HepG2 (cell line): ENCODE measurements around the gene SLC20A1. TPM values are rescaled to one million over a fixed set of nuclear protein-coding genes. Genes with fewer than 3 reads are reported as not detected.
A peak's percentile ranks its signal among the peaks of the same experiment; 100 is the strongest.

Source experiments
- ATAC-seq: fragments of 200-7000 bp; cut with Tn5 transposase; 3 replicates; pipeline ENCODE4 v1.9.1; 2020; ENCODE audit warnings: mild to moderate bottlenecking, moderate library complexity
- BruUV-seq: library from RNA; stranded (reverse); fragments of 400-500 nt; replicated peaks from 2 replicates; lab custom pipeline; 2021; lab: Mats Ljungman, UMichigan
- CTCF ChIA-PET: fragments of 300-600 bp; formaldehyde crosslinking; extraction: SDS; loops from one replicate; lab custom pipeline; 2021; ENCODE audit warnings: low total read pairs, inconsistent platforms, low intra/inter-chr PET ratio; lab: Yijun Ruan, JAX
- POLR2A ChIA-PET: fragments of 350-600 bp; sonication (Branson Sonifier 250); formaldehyde crosslinking; loops from one replicate; lab custom pipeline; 2020; ENCODE audit warnings: antibody characterized with exemption, inconsistent platforms; lab: Yijun Ruan, JAX
- DNase-seq: peaks from one replicate; pipeline ENCODE4 v3.0.0-alpha.2; 2015; ENCODE audit warnings: low spot score
- FAIRE-seq: peaks from 3 replicates; lab custom pipeline; 2011; peaks lifted over from hg19 to GRCh38; lab: Jason Lieb, UNC
- H2AFZ ChIP-seq: one replicate; pipeline ENCODE4 v1.6.1; 2011; ENCODE audit warnings: low read length, inconsistent platforms
- H3K27ac ChIP-seq: fragments of 300-600 bp; 3 replicates; pipeline ENCODE4 v1.8.0; 2011; ENCODE audit warnings: mixed run types, mild to moderate bottlenecking, mixed read lengths, low read length, inconsistent platforms; ENCODE audit not compliant: insufficient read depth; ENCODE audit errors: extremely low read length
- H3K27me3 ChIP-seq, 2 experiments: fragments of 200-600 bp in 1 of 2; 2 replicates in 1 of 2; 3 replicates in 1 of 2; pipeline versions ENCODE4 v1.6.0 to v1.8.0; 2011; ENCODE audit warnings: low read length in 2 of 2, mild to moderate bottlenecking in 2 of 2, moderate library complexity in 2 of 2, inconsistent platforms in 1 of 2; ENCODE audit not compliant: insufficient read depth in 2 of 2, control insufficient read depth in 1 of 2
- H3K36me3 ChIP-seq, 2 experiments: fragments of 200-600 bp in 1 of 2; replicated peaks in 1 of 2; 2 replicates in 1 of 2; 3 replicates in 1 of 2; pipeline versions ENCODE4 v1.5.1 to v1.8.0; 2011; ENCODE audit warnings: low read length in 2 of 2, inconsistent platforms in 1 of 2; ENCODE audit not compliant: insufficient read depth in 2 of 2, control insufficient read depth in 1 of 2
- H3K4me1 ChIP-seq: 2 replicates; pipeline ENCODE4 v1.5.1; 2012; ENCODE audit warnings: low read length, inconsistent platforms; ENCODE audit not compliant: insufficient read depth
- H3K4me2 ChIP-seq: 2 replicates; pipeline ENCODE4 v1.6.0; 2011; ENCODE audit warnings: low read depth, low read length, inconsistent platforms
- H3K4me3 ChIP-seq, 3 experiments: fragments of 200-600 bp in 1 of 3; sonication (generic), shearing (Covaris generic) in 1 of 3; replicated peaks in 1 of 3; 2 replicates each; pipeline ENCODE4 v1.5.1; 2011 to 2016; ENCODE audit warnings: low read length in 3 of 3, inconsistent platforms in 2 of 3, low read depth in 2 of 3, mild to moderate bottlenecking in 2 of 3, control low read depth in 1 of 3, mixed read lengths in 1 of 3; ENCODE audit not compliant: insufficient read depth in 1 of 3
- H3K79me2 ChIP-seq: one replicate; pipeline ENCODE4 v1.6.1; 2011; ENCODE audit warnings: low read length, inconsistent platforms; ENCODE audit not compliant: insufficient read depth
- H3K9ac ChIP-seq: 2 replicates; pipeline ENCODE4 v1.6.0; 2011; ENCODE audit warnings: mild to moderate bottlenecking, low read depth, low read length, inconsistent platforms; ENCODE audit not compliant: insufficient read depth
- H3K9me3 ChIP-seq: 2 replicates; pipeline ENCODE4 v1.5.1; 2012; ENCODE audit warnings: mild to moderate bottlenecking, low read length
- H4K20me1 ChIP-seq: 2 replicates; pipeline ENCODE4 v1.6.0; 2011; ENCODE audit warnings: inconsistent platforms, mild to moderate bottlenecking, low read length, moderate library complexity; ENCODE audit not compliant: insufficient read depth
- CCDC6 ChIP-seq: sonication (generic); formaldehyde crosslinking; IDR thresholded peaks from 2 replicates; pipeline ENCODE4 v1.8.1; 2022; ENCODE audit warnings: mild to moderate bottlenecking, missing genetic modification reagents, moderate library complexity
- HBP1 ChIP-seq: IDR thresholded peaks from 2 replicates; pipeline ENCODE4 v1.6.1; 2016; ENCODE audit warnings: low read depth, control low read depth
- MAX ChIP-seq: IDR thresholded peaks from 2 replicates; pipeline ENCODE4 v1.6.1; 2012; ENCODE audit warnings: inconsistent platforms
- RXRA ChIP-seq: sonication (generic); formaldehyde crosslinking; IDR thresholded peaks from 2 replicates; pipeline ENCODE4 v1.5.1; 2020; ENCODE audit warnings: missing genetic modification reagents
- THAP8 ChIP-seq: sonication (generic); formaldehyde crosslinking; IDR thresholded peaks from 2 replicates; pipeline ENCODE4 v1.5.1; 2020; ENCODE audit warnings: missing genetic modification reagents, mild to moderate bottlenecking, borderline replicate concordance
- ZFY ChIP-seq: sonication (generic); formaldehyde crosslinking; IDR thresholded peaks from 2 replicates; pipeline ENCODE4 v1.4.0; 2020; ENCODE audit warnings: missing genetic modification reagents
- ZNF12 ChIP-seq: sonication (generic); formaldehyde crosslinking; IDR thresholded peaks from 2 replicates; pipeline ENCODE4 v1.5.0; 2020; ENCODE audit warnings: missing genetic modification reagents
- ZNF652 ChIP-seq: IDR thresholded peaks from 2 replicates; pipeline ENCODE4 v1.6.1; 2016; ENCODE audit warnings: low read depth, borderline replicate concordance
- ZNF7 ChIP-seq: IDR thresholded peaks from 2 replicates; pipeline ENCODE4 v1.6.1; 2016; ENCODE audit warnings: missing biosample characterization, missing genetic modification reagents
- ZNF772 ChIP-seq: sonication (generic); formaldehyde crosslinking; IDR thresholded peaks from 2 replicates; pipeline ENCODE4 v1.5.0; 2020; ENCODE audit warnings: mild to moderate bottlenecking, missing genetic modification reagents
- WGBS: methylation state at CpG from one replicate; pipeline ENCODE4 v1.1.6; 2017; ENCODE audit warnings: low lambda C conversion rate; 5-methylcytosine and 5-hydroxymethylcytosine counted together
- in situ Hi-C: cut with HindIII; loops from 2 replicates; pipeline ENCODE4 v1.10.0; 2017; ENCODE audit warnings: low pct_unique_long_range_greater_than_20kb; ENCODE audit not compliant: extremely low pct_ligation_motif_present
- intact Hi-C: fragments of 100-400 bp; cut with micrococcal nuclease; formaldehyde crosslinking; loops from one replicate; pipeline ENCODE4 v1.10.0; 2022; ENCODE audit not compliant: unreplicated experiment
- polyA plus RNA-seq, 8 experiments: library from polyadenylated mRNA; depleted of rRNA in 3 of 8; stranded (reverse) in 7 of 8; unstranded in 1 of 8; fragments of >200 nt; fragmentation: Illumina TruSeq in 4 of 8; extraction: Trizol in 4 of 8; gene quantifications; 2 replicates each; pipeline versions ENCODE4 v1.2.1 to v1.2.3, GENCODE V29; 2011 to 2016; ENCODE audit warnings: low read depth in 4 of 8, missing spikeins in 1 of 8, mixed read lengths in 1 of 8; ENCODE audit not compliant: insufficient read depth in 1 of 8
- total RNA-seq, 5 experiments: library from RNA; depleted of rRNA; stranded (reverse); fragments of >200 nt; fragmentation: Illumina TruSeq; extraction: Trizol; gene quantifications; 2 replicates each; pipeline ENCODE4 v1.2.3, GENCODE V29; 2016; ENCODE audit warnings: low read depth in 1 of 5

Gene SLC20A1
- total and polyA plus RNA-seq, 2 of the 13 experiments (the other 11 are each of a cell fraction or from before 2014, with no cell fraction given) = 54.0 to 85.9 TPM

GRCh38 chr2:112597537-112598322, 48.0 kb upstream of the SLC20A1 start:
- no peak overlapping the region for H3K27ac ChIP-seq
- intact Hi-C loops = no loop called here
- no peak for ATAC-seq
- no peak for FAIRE-seq
- H3K4me3 ChIP-seq = no peak overlapping the region
- BruUV-seq = no TSS peak
- H4K20me1 ChIP-seq = no peaks in the 10 kb centered on the region
- ChIA-PET POLR2A (no interaction called here), CTCF (interaction anchor here (1.9 kb wide), 1 partner anchor 129 kb away, joined by 5 read pairs; no protein-coding TSS in a partner anchor)
- H3K27me3 ChIP-seq = no peaks in the 10 kb centered on the region
- H3K4me2 ChIP-seq = no peak overlapping the region
- 88% methylated on average over 10 of the region's 10 CpGs for WGBS
- TF ChIP-seq ZNF7 (CRISPR knock-in tag) (0 out of 2 replicates have a peak, but pooled peaks have one; percentile 31), ZFY (CRISPR knock-in tag) (no peak), ZNF12 (CRISPR knock-in tag) (peak; percentile 98)
- no peak overlapping the region for H3K9ac ChIP-seq
- no peaks in the 10 kb centered on the region for H3K79me2 ChIP-seq
- H3K4me1 ChIP-seq = peaks cover 12% of the 10 kb centered on the region
- in situ Hi-C loops = no loop called here
- no peak for DNase-seq
- no peaks in the 10 kb centered on the region for H3K9me3 ChIP-seq
- no peak overlapping the region for H2AFZ ChIP-seq
- no peaks in the 10 kb centered on the region for H3K36me3 ChIP-seq

- DNase-seq (no peak), FAIRE-seq (no peak), ATAC-seq (no peak)
- no peak overlapping the region for H3K4me3 ChIP-seq
- no peaks in the 10 kb centered on the region for H3K36me3 ChIP-seq
- intact Hi-C loops (loop anchor here (1.0 kb wide), 3 partner anchors 45 to 126 kb away; partner anchors contain the start of gene SLC20A1), in situ Hi-C loops (loop anchor here (5.0 kb wide), 1 partner anchor 122 kb away; the partner anchor contains the start of gene NT5DC4)
- no peak overlapping the region for H2AFZ ChIP-seq
- H3K9ac ChIP-seq = no peak overlapping the region
- CTCF ChIA-PET = interaction anchor here (1.4 to 4.1 kb wide), 4 partner anchors 24 to 125 kb away, joined by 5 to 96 read pairs (median 10); no protein-coding TSS in a partner anchor
- H4K20me1 ChIP-seq = no peaks in the 10 kb centered on the region
- no peaks in the 10 kb centered on the region for H3K79me2 ChIP-seq
- POLR2A ChIA-PET = interaction anchor here (0.6 to 2.4 kb wide), 4 partner anchors 16 to 126 kb away, joined by 3 to 11 read pairs (median 6); partner anchors contain the start of genes CHCHD5 and SLC20A1
- BruUV-seq = no TSS peak
- no peaks in the 10 kb centered on the region for H3K27me3 ChIP-seq
- WGBS = 76% methylated on average over 3 of the region's 3 CpGs
- no peak overlapping the region for H3K27ac ChIP-seq
- H3K4me2 ChIP-seq = no peak overlapping the region
- no peaks in the 10 kb centered on the region for H3K9me3 ChIP-seq
- H3K4me1 ChIP-seq = peaks cover 20% of the 10 kb centered on the region
- TF ChIP-seq HBP1 (CRISPR knock-in tag) (no peak), MAX (no peak), RXRA (CRISPR knock-in tag) (no peak), THAP8 (CRISPR knock-in tag) (no peak), CCDC6 (CRISPR knock-in tag) (no peak), ZNF772 (CRISPR knock-in tag) (no peak), ZNF652 (CRISPR knock-in tag) (no peak)
These were observed 45.1 kb upstream of the SLC20A1 start for GRCh38 chr2:112600634-112601033.
